OCI-LY3 (cell line): ENCODE measurements around the gene TMEM87B.

ENCODE experiments used
- H2AFZ ChIP-seq: fragments of 200-600, 300-600 bp; shearing (Covaris generic); 2 replicates; pipeline ENCODE4 v1.6.0; 2014; ENCODE audit warnings: antibody characterized with exemption, low read depth, low read length
- H3K27ac ChIP-seq: fragments of 200-600, 300-600 bp; sonication (generic); 2 replicates; pipeline ENCODE4 v1.5.1; 2014; ENCODE audit warnings: mild to moderate bottlenecking, low read length, moderate library complexity, mixed read lengths
- H3K27me3 ChIP-seq: fragments of 200-600, 300-600 bp; sonication (generic); 2 replicates; pipeline ENCODE4 v1.6.1; 2014; ENCODE audit warnings: low read depth, low read length, mixed read lengths
- H3K36me3 ChIP-seq: fragments of 200-600, 300-600 bp; sonication (generic); replicated peaks from 2 replicates; pipeline ENCODE3; 2014; ENCODE audit warnings: low read depth, low read length, mixed read lengths
- H3K4me1 ChIP-seq: fragments of 300-600, 200-600 bp; sonication (generic); 2 replicates; pipeline ENCODE4 v1.6.1; 2014; ENCODE audit warnings: low read length, mixed read lengths
- H3K4me2 ChIP-seq: fragments of 200-600, 300-600 bp; sonication (generic); 2 replicates; pipeline ENCODE4 v1.6.1; 2014; ENCODE audit warnings: low read length, mixed read lengths
- H3K4me3 ChIP-seq: fragments of 300-600, 200-600 bp; sonication (generic); 2 replicates; pipeline ENCODE4 v1.5.1; 2014; ENCODE audit warnings: antibody characterized with exemption, mild to moderate bottlenecking, low read length, moderate library complexity
- H3K79me2 ChIP-seq: fragments of 300-600, 200-600 bp; shearing (Covaris generic); 2 replicates; pipeline ENCODE4 v1.6.1; 2014; ENCODE audit warnings: mild to moderate bottlenecking, low read length, mixed read lengths
- H3K9ac ChIP-seq: fragments of 300-600, 200-600 bp; shearing (Covaris generic); 2 replicates; pipeline ENCODE4 v1.6.0; 2014; ENCODE audit warnings: mild to moderate bottlenecking, low read length, moderate library complexity
- H3K9me3 ChIP-seq: fragments of 200-600, 300-600 bp; shearing (Covaris generic); 2 replicates; pipeline ENCODE4 v1.6.1; 2014; ENCODE audit warnings: low read length, mixed read lengths; ENCODE audit not compliant: insufficient read depth
- H4K20me1 ChIP-seq: fragments of 200-600, 300-600 bp; sonication (generic); 2 replicates; pipeline ENCODE4 v1.6.1; 2016; ENCODE audit warnings: low read length, mixed read lengths; ENCODE audit not compliant: insufficient read depth
- CTCF ChIP-seq: fragments of 200-600, 300-600 bp; sonication (generic); IDR thresholded peaks from 2 replicates; pipeline ENCODE4 v1.5.1; 2014; ENCODE audit warnings: antibody characterized with exemption, low read length, low read depth
- EZH2phosphoT487 ChIP-seq: fragments of 200-600 bp; shearing (Covaris generic); IDR thresholded peaks from 2 replicates; pipeline ENCODE4 v1.6.1; 2018; ENCODE audit warnings: antibody characterized with exemption, mixed run types, low read depth

The TMEM87B gene

GRCh38 chr2:112045446-112046014, 9.5 kb upstream of the TMEM87B start:
- H3K4me1 ChIP-seq = 0 out of 2 replicates have a peak, but pooled peaks cover 3% of the 10 kb centered on the region
- H3K27me3 ChIP-seq = no peaks in the 10 kb centered on the region
- H3K4me2 ChIP-seq = no peak overlapping the region
- no peak overlapping the region for H3K4me3 ChIP-seq
- H3K9me3 ChIP-seq = no peaks in the 10 kb centered on the region
- H3K36me3 ChIP-seq = no peaks in the 10 kb centered on the region
- no peak for TF ChIP-seq CTCF
- no peak for TF ChIP-seq EZH2phosphoT487
- no peak overlapping the region for H3K9ac ChIP-seq
- H4K20me1 ChIP-seq = no peaks in the 10 kb centered on the region
- no peaks in the 10 kb centered on the region for H3K79me2 ChIP-seq
- H2AFZ ChIP-seq = no peak overlapping the region
- H3K27ac ChIP-seq = no peak overlapping the region

GRCh38 chr2:112046231-112046630, 8.8 kb upstream of the TMEM87B start:
- H3K27me3 ChIP-seq = no peaks in the 10 kb centered on the region
- H3K27ac ChIP-seq = no peak overlapping the region
- 0 out of 2 replicates have a peak, but pooled peaks cover 3% of the 10 kb centered on the region for H3K4me1 ChIP-seq
- no peaks in the 10 kb centered on the region for H3K36me3 ChIP-seq
- TF ChIP-seq EZH2phosphoT487 (no peak), CTCF (no peak)
- no peaks in the 10 kb centered on the region for H3K79me2 ChIP-seq
- no peaks in the 10 kb centered on the region for H3K9me3 ChIP-seq
- H3K9ac ChIP-seq = no peak overlapping the region
- H4K20me1 ChIP-seq = no peaks in the 10 kb centered on the region
- H3K4me3 ChIP-seq = no peak overlapping the region
- no peak overlapping the region for H2AFZ ChIP-seq
- no peak overlapping the region for H3K4me2 ChIP-seq

GRCh38 chr2:112047537-112048235, 7.4 kb upstream of the TMEM87B start:
- no peak overlapping the region for H3K4me2 ChIP-seq
- H3K9ac ChIP-seq = no peak overlapping the region
- H3K36me3 ChIP-seq = no peaks in the 10 kb centered on the region
- no peaks in the 10 kb centered on the region for H3K79me2 ChIP-seq
- 0 out of 2 replicates have a peak, but pooled peaks cover 3% of the 10 kb centered on the region for H3K4me1 ChIP-seq
- H4K20me1 ChIP-seq = no peaks in the 10 kb centered on the region
- no peak overlapping the region for H3K27ac ChIP-seq
- H3K27me3 ChIP-seq = no peaks in the 10 kb centered on the region
- no peak overlapping the region for H2AFZ ChIP-seq
- no peak overlapping the region for H3K4me3 ChIP-seq
- no peak for TF ChIP-seq CTCF
- TF ChIP-seq EZH2phosphoT487 = no peak
- H3K9me3 ChIP-seq = no peaks in the 10 kb centered on the region

- 0 out of 2 replicates have a peak, but pooled peaks cover 3% of the 10 kb centered on the region for H3K4me1 ChIP-seq
- H3K4me2 ChIP-seq = no peak overlapping the region
- TF ChIP-seq CTCF (no peak), EZH2phosphoT487 (no peak)
- no peak overlapping the region for H3K27ac ChIP-seq
- no peak overlapping the region for H2AFZ ChIP-seq
- no peak overlapping the region for H3K4me3 ChIP-seq
- H3K9ac ChIP-seq = no peak overlapping the region
- H3K36me3 ChIP-seq = no peaks in the 10 kb centered on the region
- no peaks in the 10 kb centered on the region for H3K9me3 ChIP-seq
- H4K20me1 ChIP-seq = no peaks in the 10 kb centered on the region
- no peaks in the 10 kb centered on the region for H3K79me2 ChIP-seq
- H3K27me3 ChIP-seq = no peaks in the 10 kb centered on the region
Observed at GRCh38 chr2:112048236-112048592, 6.9 kb upstream of the TMEM87B start.
